Urinary bladder (tissue), 4 donors: ENCODE measurements around the gene CRAMP1. TPM values are rescaled to one million over a fixed set of nuclear protein-coding genes. Genes with fewer than 3 reads are reported as not detected.

Experiments used
- DNase-seq: peaks from one replicate; pipeline ENCODE4 v3.0.0-alpha.2; 2015; ENCODE audit errors: extremely low spot score
- H3K27ac ChIP-seq: one replicate; pipeline ENCODE4 v1.5.1; 2013; ENCODE audit warnings: low read depth, mild to moderate bottlenecking, moderate library complexity
- H3K36me3 ChIP-seq: one replicate; pipeline ENCODE4 v1.6.1; 2013; ENCODE audit warnings: mild to moderate bottlenecking, moderate library complexity; ENCODE audit not compliant: insufficient read depth
- H3K4me1 ChIP-seq: one replicate; pipeline ENCODE4 v1.6.1; 2013; ENCODE audit warnings: mild to moderate bottlenecking, moderate library complexity; ENCODE audit not compliant: insufficient read depth
- H3K4me3 ChIP-seq: one replicate; pipeline ENCODE4 v1.5.1; 2013; ENCODE audit warnings: low read depth, low read length
- WGBS: extraction: QIAGEN DNeasy Blood & Tissue Kit; methylation state at CpG from one replicate; pipeline ENCODE4 v1.1.7; 2013; 5-methylcytosine and 5-hydroxymethylcytosine counted together
- polyA plus RNA-seq: library from polyadenylated mRNA; stranded (reverse); fragments of 200-250 nt; gene quantifications from one replicate; pipeline ENCODE4 v1.2.3, GENCODE V29; 2013
- total RNA-seq: library from RNA; depleted of rRNA; stranded (reverse); fragments of >200 nt; gene quantifications from one replicate; pipeline ENCODE4 v1.2.3, GENCODE V29; 2014
- donor health status: healthy with polysubstance abuse.
- donor health status: healthy.

CRAMP1 gene
- total and polyA plus RNA-seq, 2 donors: 10.3 to 11.2 TPM

DNA sequence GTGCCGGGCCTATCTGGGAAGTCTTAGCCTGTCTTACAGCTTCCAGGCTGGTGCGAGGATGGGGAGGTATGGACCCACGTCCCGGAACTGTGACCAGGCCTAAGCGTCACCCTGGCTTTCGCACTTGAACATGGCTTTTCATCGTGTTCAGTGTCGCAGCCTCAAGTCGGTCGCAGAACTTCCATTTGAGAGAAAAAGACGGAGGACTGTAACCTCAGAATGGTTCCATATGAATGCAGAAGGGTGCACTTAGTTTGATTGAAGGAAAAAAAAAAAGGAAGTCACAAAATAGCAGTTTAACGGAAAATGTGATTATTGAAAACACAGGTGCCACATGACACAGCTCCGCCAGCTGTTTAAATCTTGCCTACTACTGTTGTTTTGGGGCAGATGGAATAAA, 35.7 kb downstream of the CRAMP1 start:
- WGBS: 92% methylated on average over 13 of the region's 13 CpGs
- Histone ChIP-seq H3K36me3 (no peaks in the 10 kb centered on the region), H3K4me3 (no peak overlapping the region), H3K4me1 (no peaks in the 10 kb centered on the region), H3K27ac (no peak overlapping the region)
- DNase-seq: no peak

DNA sequence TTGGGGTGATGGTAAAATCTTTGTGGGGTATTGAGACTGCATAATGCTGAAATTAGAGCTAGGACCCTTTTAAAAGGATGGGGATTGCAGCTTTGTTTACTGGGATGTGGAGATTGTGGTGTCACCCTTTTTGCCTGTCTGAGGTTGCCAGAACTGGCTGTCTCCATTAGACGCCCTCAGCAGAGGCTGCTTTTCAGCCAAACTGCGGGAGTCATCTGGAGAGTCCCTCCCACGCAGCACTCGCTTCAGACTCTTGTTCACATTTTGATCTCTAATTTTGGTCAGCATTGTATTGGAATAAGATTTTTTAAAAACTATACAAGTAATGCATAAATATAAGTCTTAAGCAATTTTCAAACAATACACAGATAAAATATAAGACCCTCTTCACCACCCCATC, 38.0 kb downstream of the CRAMP1 start:
- no peak overlapping the region for H3K27ac ChIP-seq
- no peaks in the 10 kb centered on the region for H3K4me1 ChIP-seq
- 83% methylated on average over 4 of the region's 4 CpGs for WGBS
- no peak for DNase-seq
- H3K36me3 ChIP-seq: peaks cover 6% of the 10 kb centered on the region
- H3K4me3 ChIP-seq: no peak overlapping the region

DNA sequence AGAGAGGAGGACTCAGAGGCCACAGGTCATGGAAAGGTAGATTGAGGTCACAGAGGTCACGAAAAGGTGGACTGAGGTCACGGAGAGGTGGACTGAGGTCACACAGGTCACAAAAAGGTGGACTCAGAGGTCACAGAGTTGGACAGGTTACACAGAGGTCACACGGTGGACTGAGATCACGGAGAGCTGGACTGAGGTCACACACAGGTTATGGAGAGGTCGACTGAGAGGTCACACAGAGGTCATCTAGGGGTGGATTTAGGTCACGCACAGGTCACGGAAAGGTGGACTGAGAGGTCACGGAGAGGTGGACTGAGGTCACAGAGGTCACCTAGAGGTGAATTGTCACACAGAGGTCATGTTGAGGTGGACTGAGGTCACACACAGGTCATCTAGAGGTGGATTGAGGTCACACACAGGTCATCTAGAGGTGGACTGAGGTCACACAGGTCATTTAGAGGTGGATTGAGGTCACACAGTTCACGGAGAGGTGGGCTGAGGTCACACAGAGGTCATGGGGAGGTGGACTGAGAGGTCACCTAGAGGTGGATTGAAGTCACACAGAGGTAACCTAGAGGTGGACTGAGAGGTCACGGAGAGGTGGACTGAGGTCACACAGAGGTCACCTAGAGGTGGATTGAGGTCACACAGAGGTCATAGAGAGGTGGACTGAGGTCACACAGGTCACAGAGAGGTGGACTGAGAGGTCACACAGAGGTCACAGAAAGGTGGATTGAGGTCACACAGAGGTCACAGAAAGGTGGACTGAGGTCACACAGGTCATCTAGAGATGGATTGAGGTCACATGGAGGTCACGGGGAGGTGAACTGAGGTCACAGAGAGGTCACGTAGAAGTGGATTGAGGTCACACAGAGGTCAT, 39.2 kb downstream of the CRAMP1 start:
- Histone ChIP-seq H3K4me1 (no peaks in the 10 kb centered on the region), H3K27ac (no peak overlapping the region), H3K36me3 (peaks cover 12% of the 10 kb centered on the region), H3K4me3 (no peak overlapping the region)
- no peak for DNase-seq
- 94% methylated on average over 12 of the region's 12 CpGs for WGBS

DNA sequence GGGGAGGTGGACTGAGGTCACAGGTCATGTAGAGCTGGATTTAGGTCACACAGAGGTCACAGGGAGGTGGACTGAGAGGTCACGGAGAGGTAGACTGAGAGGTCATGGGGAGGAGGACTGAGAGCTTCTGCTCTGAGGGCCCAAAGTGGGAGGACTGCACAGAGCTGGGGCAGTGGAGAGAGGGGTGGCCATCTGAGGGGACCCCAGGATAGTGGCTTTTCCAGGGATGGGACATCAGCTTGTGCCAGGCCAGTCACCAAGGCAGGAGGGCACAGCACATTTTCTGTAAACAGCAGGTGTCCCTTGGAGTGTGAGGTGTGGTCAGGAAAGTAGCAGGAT, 39.8 kb downstream of the CRAMP1 start:
- whole genome bisulfite sequencing: 95% methylated on average over 1 of the region's 1 CpG
- Histone ChIP-seq H3K36me3 (peaks cover 13% of the 10 kb centered on the region), H3K27ac (no peak overlapping the region), H3K4me3 (no peak overlapping the region), H3K4me1 (no peaks in the 10 kb centered on the region)
- no peak for DNase-seq

DNA sequence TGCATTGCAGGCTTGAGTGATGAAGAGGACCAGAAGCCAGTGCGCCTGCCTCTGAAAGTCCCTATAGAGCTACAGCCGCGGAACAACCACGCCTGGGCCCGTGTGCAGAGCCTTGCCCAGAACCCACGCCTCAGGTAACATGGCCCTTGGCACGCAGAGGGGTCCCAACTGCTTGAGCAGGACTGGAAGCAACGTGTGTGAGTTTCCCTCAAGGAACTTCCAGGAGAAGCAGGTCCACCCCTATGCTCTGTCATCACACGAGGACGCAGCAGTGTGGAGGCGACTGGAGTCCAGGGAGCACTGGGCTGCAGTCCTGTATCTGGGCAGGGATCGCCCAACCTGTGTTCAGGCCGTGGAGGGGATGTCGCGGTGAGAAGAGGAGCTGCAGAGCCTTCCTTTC, 40.9 kb downstream of the CRAMP1 start:
- 94% methylated on average over 15 of the region's 15 CpGs for WGBS
- no peak overlapping the region for H3K4me3 ChIP-seq
- no peaks in the 10 kb centered on the region for H3K4me1 ChIP-seq
- peaks cover 13% of the 10 kb centered on the region for H3K36me3 ChIP-seq
- no peak overlapping the region for H3K27ac ChIP-seq
- DNase-seq: no peak

DNA sequence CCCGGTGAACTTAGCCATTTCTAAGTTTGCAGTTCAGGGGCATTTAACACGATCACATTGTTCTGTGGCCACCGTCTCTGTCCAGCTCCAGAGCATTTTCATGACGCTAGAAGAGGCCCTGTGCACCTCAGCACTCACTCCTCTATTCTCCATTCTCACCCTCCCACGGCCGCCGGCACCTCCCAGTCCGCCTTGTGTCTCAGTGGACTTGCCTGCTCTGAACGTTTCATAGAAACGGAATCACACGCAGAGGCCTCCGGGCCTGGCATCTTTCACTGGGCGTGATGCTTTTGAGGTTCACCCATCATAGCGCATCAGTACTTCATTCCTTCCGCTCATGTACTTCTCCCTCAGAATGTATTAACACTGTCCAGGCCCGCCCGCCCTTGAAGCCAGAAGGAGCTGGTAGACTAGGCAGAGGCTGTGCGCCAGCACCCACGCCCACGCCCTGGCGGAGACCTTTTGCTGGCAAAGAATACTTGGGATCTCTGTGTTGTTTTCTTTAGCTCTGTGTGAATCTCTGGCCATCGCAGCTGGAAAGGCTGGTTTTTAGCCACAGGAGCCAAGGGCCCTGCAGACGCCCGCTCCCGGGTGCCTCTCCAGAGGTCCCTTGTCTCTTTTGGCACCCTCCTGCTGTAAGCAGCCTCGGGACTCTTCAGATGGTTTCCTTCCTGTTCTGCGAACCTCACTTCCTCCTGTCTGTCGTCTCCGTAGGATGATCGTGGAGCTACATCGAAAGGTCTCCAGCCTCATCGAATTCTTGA, 42.5 kb downstream of the CRAMP1 start:
- WGBS: 90% methylated on average over 32 of the region's 32 CpGs
- DNase-seq: no peak
- H3K36me3 ChIP-seq: peaks cover 13% of the 10 kb centered on the region

DNA sequence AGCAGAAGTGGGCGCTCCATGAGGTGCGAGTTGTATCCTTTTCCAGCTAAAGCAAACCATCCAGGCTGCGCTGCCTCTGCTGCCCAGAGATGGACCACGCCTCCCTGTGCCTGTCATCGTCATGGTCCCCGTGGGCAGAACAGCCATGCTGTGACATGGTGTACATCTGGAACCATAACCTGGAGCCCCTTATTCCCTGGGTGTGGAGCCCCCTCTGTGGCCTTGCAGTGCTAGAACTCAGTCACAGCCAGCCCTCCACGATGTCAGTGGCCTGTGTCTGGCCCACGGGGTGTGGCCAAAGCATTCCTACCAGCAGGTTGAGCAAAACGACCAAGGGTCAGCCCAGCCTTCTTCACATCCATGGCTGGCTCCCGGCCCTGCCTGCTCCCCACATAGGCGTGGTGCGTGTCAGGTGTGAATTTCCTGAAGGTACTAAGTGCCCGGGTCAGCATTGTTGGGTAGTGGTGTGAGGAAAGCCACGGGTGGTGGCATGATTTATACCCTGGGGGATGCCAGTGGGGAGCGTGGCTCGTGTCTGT, 43.2 kb downstream of the CRAMP1 start:
- H3K36me3 ChIP-seq: peaks cover 13% of the 10 kb centered on the region
- no peak overlapping the region for H3K4me3 ChIP-seq
- DNase-seq: no peak
- 91% methylated on average over 16 of the region's 16 CpGs for WGBS
- no peaks in the 10 kb centered on the region for H3K4me1 ChIP-seq
- H3K27ac ChIP-seq: no peak overlapping the region

More for the DNA sequence above, 42.5 kb downstream of the CRAMP1 start:
- Histone ChIP-seq H3K4me1 (no peaks in the 10 kb centered on the region), H3K27ac (no peak overlapping the region), H3K4me3 (no peak overlapping the region)

DNA sequence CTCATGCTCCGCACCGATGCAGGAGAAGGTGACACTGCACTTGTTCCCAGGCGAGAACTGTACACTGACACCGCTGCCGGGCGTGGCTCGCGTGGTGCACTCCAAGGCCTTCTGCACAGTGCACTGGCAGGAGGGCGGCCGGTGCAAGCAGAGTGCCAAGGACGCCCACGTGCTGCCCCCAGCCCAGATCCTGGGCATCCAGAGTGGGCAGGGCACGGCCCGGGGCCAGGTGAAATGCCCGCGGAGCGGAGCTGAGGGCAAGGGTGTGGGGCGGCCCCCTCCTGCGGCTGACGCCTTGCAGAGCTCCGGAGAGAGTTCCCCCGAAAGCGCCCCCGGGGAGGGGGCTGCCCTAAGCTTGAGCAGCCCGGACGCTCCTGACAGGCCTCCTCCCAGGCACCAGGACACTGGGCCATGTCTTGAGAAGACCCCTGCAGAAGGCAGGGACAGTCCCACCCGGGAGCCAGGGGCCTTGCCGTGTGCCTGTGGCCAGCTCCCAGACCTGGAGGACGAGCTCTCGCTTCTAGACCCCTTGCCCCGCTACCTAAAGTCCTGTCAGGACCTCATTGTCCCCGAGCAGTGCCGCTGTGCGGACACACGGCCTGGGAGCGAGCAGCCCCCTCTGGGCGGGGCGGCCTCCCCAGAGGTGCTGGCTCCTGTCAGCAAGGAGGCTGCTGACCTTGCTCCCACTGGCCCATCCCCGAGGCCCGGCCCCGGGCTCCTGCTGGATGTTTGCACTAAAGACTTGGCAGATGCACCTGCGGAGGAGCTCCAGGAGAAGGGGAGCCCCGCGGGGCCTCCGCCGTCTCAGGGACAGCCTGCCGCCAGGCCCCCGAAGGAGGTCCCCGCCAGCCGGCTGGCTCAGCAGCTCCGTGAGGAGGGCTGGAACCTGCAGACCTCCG, 44.0 kb downstream of the CRAMP1 start:
- no peak for DNase-seq
- Histone ChIP-seq H3K4me3 (no peak overlapping the region), H3K27ac (no peak overlapping the region), H3K4me1 (no peaks in the 10 kb centered on the region), H3K36me3 (peaks cover 13% of the 10 kb centered on the region)
- WGBS: 95% methylated on average over 52 of the region's 52 CpGs

DNA sequence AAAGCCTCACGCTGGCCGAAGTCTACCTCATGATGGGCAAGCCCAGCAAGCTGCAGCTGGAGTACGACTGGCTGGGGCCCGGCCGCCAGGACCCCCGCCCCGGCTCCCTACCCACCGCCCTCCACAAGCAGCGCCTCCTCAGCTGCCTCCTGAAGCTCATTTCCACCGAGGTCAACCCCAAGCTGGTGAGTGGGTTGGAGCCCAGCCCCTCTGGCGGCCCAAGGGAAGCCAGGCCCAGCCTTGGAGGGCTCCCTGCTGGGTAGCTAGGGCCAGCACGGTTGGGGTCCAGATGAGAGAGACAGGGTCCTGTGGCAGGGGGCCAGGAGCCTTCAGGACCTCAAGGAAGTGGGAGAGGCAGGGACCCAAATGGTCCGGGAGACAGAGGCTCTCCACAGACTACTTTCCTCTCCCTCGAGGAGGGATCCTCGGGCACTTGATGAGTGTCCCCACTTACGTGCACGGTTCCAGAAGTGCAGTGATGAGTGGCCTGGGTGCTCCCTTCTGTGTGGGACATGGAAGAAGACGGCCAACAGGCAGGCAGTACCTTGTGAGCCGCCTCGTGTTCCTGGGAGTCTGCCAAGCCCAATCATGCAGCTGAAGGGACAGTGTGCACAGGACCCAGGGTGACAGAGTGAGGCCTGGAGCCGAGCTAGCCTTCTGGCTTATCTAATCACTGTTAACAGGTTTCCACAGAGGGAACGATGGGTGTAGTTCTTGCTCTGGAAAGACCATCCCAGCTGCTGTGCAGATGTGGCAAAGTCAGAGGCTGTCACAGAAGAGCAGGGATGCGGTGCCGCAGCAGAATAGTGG, 44.9 kb downstream of the CRAMP1 start:
- H3K36me3 ChIP-seq: peaks cover 13% of the 10 kb centered on the region

DNA sequence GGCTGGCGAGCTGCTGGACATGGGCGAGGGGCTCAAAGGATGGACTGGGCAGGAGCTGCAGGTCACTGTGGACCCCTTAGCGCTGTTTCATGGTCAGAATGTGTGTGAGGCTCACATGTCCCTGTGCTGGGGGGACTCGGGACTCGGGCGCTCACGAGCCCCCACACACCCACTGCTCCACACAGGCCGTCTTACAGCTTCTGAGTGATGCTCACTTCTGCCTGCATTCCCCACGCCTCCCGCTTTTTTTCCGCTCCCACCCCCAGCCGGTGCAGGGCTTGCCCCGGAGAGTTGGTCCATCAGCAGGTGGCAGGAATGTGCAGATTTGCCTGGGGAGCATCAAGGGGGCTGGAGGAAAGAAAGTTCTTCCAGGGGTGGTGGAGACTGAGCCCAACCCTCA, 45.7 kb downstream of the CRAMP1 start:
- no peaks in the 10 kb centered on the region for H3K4me1 ChIP-seq
- H3K36me3 ChIP-seq: peaks cover 13% of the 10 kb centered on the region
- 90% methylated on average over 13 of the region's 13 CpGs for WGBS
- DNase-seq: no peak
- H3K27ac ChIP-seq: no peak overlapping the region
- H3K4me3 ChIP-seq: no peak overlapping the region

More for the DNA sequence above, 44.9 kb downstream of the CRAMP1 start:
- Histone ChIP-seq H3K27ac (no peak overlapping the region), H3K4me1 (no peaks in the 10 kb centered on the region), H3K4me3 (no peak overlapping the region)
- no peak for DNase-seq
- 91% methylated on average over 24 of the region's 24 CpGs for WGBS

DNA sequence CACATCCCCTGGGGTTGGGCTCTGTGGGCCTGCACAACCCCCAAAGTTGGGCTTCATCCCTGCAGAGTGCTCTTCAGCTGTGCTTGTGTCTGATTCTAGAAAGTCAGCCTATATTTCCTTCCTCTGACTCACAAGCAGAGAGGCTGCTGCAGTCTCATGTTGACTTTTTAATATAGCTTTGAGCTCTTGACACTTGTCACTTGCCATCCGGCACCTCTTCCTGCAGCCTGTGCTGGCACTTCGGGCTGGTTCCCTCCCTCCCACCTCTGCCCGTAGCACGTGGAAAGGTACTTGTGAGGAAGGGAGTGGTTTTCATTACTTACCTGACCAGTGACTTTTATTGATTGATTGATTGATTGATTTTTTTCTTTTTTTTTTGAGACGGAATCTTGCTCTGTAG, 46.9 kb downstream of the CRAMP1 start:
- Histone ChIP-seq H3K4me1 (no peaks in the 10 kb centered on the region), H3K27ac (no peak overlapping the region), H3K4me3 (no peak overlapping the region), H3K36me3 (peaks cover 10% of the 10 kb centered on the region)
- DNase-seq: no peak
- WGBS: 89% methylated on average over 5 of the region's 5 CpGs

DNA sequence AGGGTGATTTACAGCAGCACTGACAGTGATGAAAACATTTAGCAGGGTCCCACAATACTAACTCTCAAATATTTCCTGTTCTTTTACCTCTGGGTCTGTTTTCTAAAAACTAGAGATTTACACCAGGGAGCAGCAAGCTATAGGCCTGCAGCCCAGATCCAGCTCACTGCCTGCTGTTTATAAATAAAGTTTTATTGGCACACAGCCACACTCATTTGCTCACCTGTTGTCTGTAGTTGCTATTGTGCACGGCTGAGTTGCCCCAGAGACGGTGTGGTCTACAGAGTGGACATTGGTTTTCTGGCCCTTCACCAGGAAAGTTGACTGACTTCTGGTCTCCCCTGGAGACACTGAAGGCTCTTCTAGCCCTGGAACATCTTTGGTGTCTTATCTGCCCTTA, 49.7 kb downstream of the CRAMP1 start:
- DNase-seq: no peak
- 87% methylated on average over 2 of the region's 2 CpGs for WGBS
- H3K36me3 ChIP-seq: peaks cover 4% of the 10 kb centered on the region
- H3K4me1 ChIP-seq: no peaks in the 10 kb centered on the region
- H3K4me3 ChIP-seq: no peak overlapping the region
- H3K27ac ChIP-seq: no peak overlapping the region
